Measurements from ENCODE around the gene MAX. TPM values are rescaled to one million over a fixed set of nuclear protein-coding genes. Genes with fewer than 3 reads are reported as not detected.

MAX gene
- total and polyA plus RNA-seq, 2 of the 13 experiments (the other 11 are each of a cell fraction or from before 2014, with no cell fraction given) = 28.5 to 29.3 TPM

- H3K79me2 ChIP-seq (ENCODE audit: insufficient read depth, low read length) = no peaks in the 10 kb centered on the region
- FAIRE-seq (no peak), ATAC-seq (no peak), DNase-seq (ENCODE audit: low spot score) (no peak)
- H2AFZ ChIP-seq (ENCODE audit: low read length) = no peak overlapping the region
- no peak overlapping the region for H3K4me2 ChIP-seq (ENCODE audit: low read depth, low read length)
- H4K20me1 ChIP-seq (ENCODE audit: insufficient read depth, low read length) = no peaks in the 10 kb centered on the region
- no peak overlapping the region for H3K27ac ChIP-seq (ENCODE audit: extremely low read length, insufficient read depth, low read length)
- no peaks in the 10 kb centered on the region for H3K4me1 ChIP-seq (ENCODE audit: insufficient read depth, low read length)
- TF ChIP-seq NFATC3 (CRISPR knock-in tag; IDR thresholded peaks at IDR 0.05) (no peak), ELF1 (CRISPR knock-in tag; IDR thresholded peaks at IDR 0.05) (no peak), ZBTB14 (CRISPR knock-in tag; IDR thresholded peaks at IDR 0.05) (no peak), CAMTA2 (CRISPR knock-in tag; IDR thresholded peaks at IDR 0.05; ENCODE audit: borderline replicate concordance) (no peak), SMAD1 (CRISPR knock-in tag; IDR thresholded peaks at IDR 0.05; ENCODE audit: borderline replicate concordance, low read depth) (no peak), MED1 (CRISPR knock-in tag; IDR thresholded peaks at IDR 0.05) (no peak), PRPF4 (IDR thresholded peaks at IDR 0.05; ENCODE audit: low read depth, low read length, poor library complexity, severe bottlenecking) (no peak), SAFB2 (CRISPR knock-in tag; IDR thresholded peaks at IDR 0.05; ENCODE audit: borderline replicate concordance, low read depth) (no peak), PREB (CRISPR knock-in tag; IDR thresholded peaks at IDR 0.05) (no peak), MEF2D (CRISPR knock-in tag; IDR thresholded peaks at IDR 0.05) (no peak), ZNF207 (IDR thresholded peaks at IDR 0.05; ENCODE audit: borderline replicate concordance) (no peak), ZNF773 (CRISPR knock-in tag; IDR thresholded peaks at IDR 0.05; ENCODE audit: borderline replicate concordance) (no peak), MAFG (CRISPR knock-in tag; IDR thresholded peaks at IDR 0.05) (no peak), RNF219 (CRISPR knock-in tag; IDR thresholded peaks at IDR 0.05) (no peak), ZKSCAN1 (IDR thresholded peaks at IDR 0.05; ENCODE audit: low read length) (no peak), NR2F2 (IDR thresholded peaks at IDR 0.05; ENCODE audit: borderline replicate concordance, low read depth) (no peak), CC2D1A (CRISPR knock-in tag; IDR thresholded peaks at IDR 0.05) (no peak)
- intact Hi-C loops (cut with micrococcal nuclease; ENCODE audit: unreplicated experiment) = no loop called here
- POLR2A ChIA-PET = no interaction called here
- peaks cover 13 to 38% of the 10 kb centered on the region in 2 experiments for H3K36me3 ChIP-seq (replicated peaks in 1 of 2; ENCODE audit: control insufficient read depth in 1 of 2, insufficient read depth in 2 of 2, low read length in 2 of 2)
- 98% methylated on average over 3 of the region's 3 CpGs for WGBS (ENCODE audit: low lambda C conversion rate)
- in situ Hi-C loops (cut with HindIII; ENCODE audit: extremely low pct_ligation_motif_present, low pct_unique_long_range_greater_than_20kb) = no loop called here
- no peak overlapping the region for H3K9ac ChIP-seq (ENCODE audit: insufficient read depth, low read depth, low read length)
- CTCF ChIA-PET (ENCODE audit: low intra/inter-chr PET ratio, low total read pairs) = no interaction called here
- H3K9me3 ChIP-seq (ENCODE audit: low read length) = no peaks in the 10 kb centered on the region
- no peak overlapping the region for H3K4me3 ChIP-seq (replicated peaks in 1 of 3; ENCODE audit: insufficient read depth in 1 of 3, low read depth in 2 of 3, low read length in 3 of 3)
- no TSS peak for BruUV-seq (replicated peaks)
- H3K27me3 ChIP-seq (ENCODE audit: control insufficient read depth in 1 of 2, insufficient read depth in 2 of 2, low read length in 2 of 2) = no peaks in the 10 kb centered on the region
These were observed 48.9 kb downstream of the MAX start for GRCh38 chr14:65053466-65053865.

Data from HepG2 (cell line).